HG02885 (cell line): ENCODE measurements around the gene IRF9.

ENCODE experiments used
- ATAC-seq: cut with Tn5 transposase; IDR thresholded peaks from one replicate; pipeline ENCODE4 v1.9.1; 2021; ENCODE audit warnings: mild to moderate bottlenecking; ENCODE audit not compliant: unreplicated experiment, poor library complexity

Gene IRF9

GRCh38 chr14:24211311-24211710 lies 50.2 kb downstream of the IRF9 start:
- ATAC-seq = no peak

GRCh38 chr14:24212924-24213865 lies 52.1 kb downstream of the IRF9 start, which contains the start of gene CHMP4A:
Gene CHMP4A, minus strand, starts transcription at chr14:24213488. Its CDS starts 49 bp downstream, at chr14:24213439.
- peak; percentile 84 for ATAC-seq

- no peak for ATAC-seq
Observed at GRCh38 chr14:24213866-24214662, 53.0 kb downstream of the IRF9 start.

GRCh38 chr14:24215495-24216344 lies 54.7 kb downstream of the IRF9 start, which contains the start of gene MDP1:
Gene MDP1, minus strand, starts transcription at chr14:24216066. Its CDS starts 111 bp downstream, at chr14:24215955.
- peak; percentile 70 for ATAC-seq
